ENCODE measurements around the gene LCNL1. TPM values are rescaled to one million over a fixed set of nuclear protein-coding genes. Genes with fewer than 3 reads are reported as not detected.

LCNL1 gene
- total RNA-seq, 2 donors from 2014 or later: 0.24 to 1.1 TPM

DNA sequence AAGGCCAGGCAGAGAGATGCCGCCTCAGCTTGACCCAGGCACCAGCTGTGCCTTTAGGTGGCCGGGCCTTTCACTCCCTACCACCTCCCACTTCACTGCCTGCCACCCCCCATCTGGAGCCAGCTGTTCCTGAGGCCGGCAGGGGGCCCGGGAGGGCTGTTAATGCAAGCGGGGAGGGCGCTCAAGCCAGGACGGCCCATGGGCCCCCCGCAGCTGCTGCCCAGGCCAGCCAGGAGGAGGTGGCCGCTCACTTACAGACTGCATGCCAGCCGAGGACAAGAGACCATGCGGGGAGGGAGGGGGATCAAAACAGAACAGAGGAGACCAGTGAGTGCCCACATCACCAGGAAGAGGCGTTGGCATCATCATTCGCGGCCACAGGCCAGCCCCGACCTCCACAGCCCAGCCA, 40.8 kb downstream of the LCNL1 start:
- H3K27me3 ChIP-seq: no peaks in the 10 kb centered on the region
- H3K4me1 ChIP-seq: peaks cover 0 to 18% of the 10 kb centered on the region in 2 donors
- H3K27ac ChIP-seq: no peak overlapping the region
- no peaks in the 10 kb centered on the region for H3K9me3 ChIP-seq
- no peak overlapping the region for H3K4me3 ChIP-seq
- DNase-seq (ENCODE audit: low spot score): no peak
- no peaks in the 10 kb centered on the region for H3K36me3 ChIP-seq
- TF ChIP-seq, protein P1, sequence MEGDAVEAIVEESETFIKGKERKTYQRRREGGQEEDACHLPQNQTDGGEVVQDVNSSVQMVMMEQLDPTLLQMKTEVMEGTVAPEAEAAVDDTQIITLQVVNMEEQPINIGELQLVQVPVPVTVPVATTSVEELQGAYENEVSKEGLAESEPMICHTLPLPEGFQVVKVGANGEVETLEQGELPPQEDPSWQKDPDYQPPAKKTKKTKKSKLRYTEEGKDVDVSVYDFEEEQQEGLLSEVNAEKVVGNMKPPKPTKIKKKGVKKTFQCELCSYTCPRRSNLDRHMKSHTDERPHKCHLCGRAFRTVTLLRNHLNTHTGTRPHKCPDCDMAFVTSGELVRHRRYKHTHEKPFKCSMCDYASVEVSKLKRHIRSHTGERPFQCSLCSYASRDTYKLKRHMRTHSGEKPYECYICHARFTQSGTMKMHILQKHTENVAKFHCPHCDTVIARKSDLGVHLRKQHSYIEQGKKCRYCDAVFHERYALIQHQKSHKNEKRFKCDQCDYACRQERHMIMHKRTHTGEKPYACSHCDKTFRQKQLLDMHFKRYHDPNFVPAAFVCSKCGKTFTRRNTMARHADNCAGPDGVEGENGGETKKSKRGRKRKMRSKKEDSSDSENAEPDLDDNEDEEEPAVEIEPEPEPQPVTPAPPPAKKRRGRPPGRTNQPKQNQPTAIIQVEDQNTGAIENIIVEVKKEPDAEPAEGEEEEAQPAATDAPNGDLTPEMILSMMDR (IDR thresholded peaks at IDR 0.05): no peak

DNA sequence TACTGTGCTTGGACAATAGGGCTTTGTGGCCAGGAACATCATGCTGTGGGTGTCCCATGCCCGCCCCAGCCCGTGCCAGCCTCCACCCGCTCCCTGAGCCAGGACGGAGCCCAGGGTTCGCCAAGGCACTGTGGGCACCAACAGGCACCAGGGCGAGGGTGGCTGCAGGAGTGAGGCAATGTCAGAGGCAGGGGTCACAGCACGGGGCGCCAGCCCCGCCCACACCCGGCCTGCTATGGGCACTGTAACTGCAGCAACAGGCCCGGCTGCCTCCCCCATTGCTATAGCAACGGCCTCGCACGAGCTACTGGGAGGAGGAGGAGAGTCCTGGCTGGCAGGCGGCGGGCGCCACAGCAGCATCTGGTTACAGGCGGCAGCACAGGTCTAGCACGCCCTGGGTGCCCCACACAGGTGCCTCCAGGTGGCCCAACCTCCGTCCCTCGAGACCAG, 42.7 kb downstream of the LCNL1 start:
- no peak overlapping the region for H3K4me3 ChIP-seq
- no peaks in the 10 kb centered on the region for H3K27me3 ChIP-seq

DNA sequence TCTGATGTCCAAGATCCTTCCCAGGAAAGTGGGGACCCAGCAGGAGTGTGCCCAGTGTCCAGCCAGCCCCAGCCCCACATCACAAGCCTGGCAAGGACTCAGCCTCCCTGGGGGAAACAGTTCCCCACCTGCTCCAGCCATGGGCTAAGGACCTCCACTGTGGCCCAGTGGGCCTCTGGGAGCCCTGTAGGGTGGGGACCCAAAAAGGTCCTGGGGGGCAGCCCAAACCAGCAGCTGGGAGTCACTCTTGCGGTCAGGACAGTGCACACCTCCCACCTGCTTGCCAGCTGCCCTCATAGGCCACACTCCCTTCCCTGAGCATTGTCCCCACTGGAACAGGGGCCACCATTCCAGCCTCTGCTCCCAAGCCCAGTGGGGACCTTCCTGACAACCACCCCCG, 43.6 kb downstream of the LCNL1 start:
- Histone ChIP-seq H3K27me3 (no peaks in the 10 kb centered on the region), H3K36me3 (no peaks in the 10 kb centered on the region), H3K27ac (no peak overlapping the region), H3K9me3 (no peaks in the 10 kb centered on the region), H3K4me3 (no peak overlapping the region), H3K4me1 (peaks cover 0 to 27% of the 10 kb centered on the region in 2 donors)
- TF ChIP-seq, protein P1 (IDR thresholded peaks at IDR 0.05): no peak
- no peak for DNase-seq (ENCODE audit: low spot score)

More for the DNA sequence above, 42.7 kb downstream of the LCNL1 start:
- TF ChIP-seq, protein P1 (IDR thresholded peaks at IDR 0.05): no peak
- Histone ChIP-seq H3K4me1 (peaks cover 0 to 27% of the 10 kb centered on the region in 2 donors), H3K36me3 (no peaks in the 10 kb centered on the region), H3K27ac (no peak overlapping the region), H3K9me3 (no peaks in the 10 kb centered on the region)
- no peak for DNase-seq (ENCODE audit: low spot score)

DNA sequence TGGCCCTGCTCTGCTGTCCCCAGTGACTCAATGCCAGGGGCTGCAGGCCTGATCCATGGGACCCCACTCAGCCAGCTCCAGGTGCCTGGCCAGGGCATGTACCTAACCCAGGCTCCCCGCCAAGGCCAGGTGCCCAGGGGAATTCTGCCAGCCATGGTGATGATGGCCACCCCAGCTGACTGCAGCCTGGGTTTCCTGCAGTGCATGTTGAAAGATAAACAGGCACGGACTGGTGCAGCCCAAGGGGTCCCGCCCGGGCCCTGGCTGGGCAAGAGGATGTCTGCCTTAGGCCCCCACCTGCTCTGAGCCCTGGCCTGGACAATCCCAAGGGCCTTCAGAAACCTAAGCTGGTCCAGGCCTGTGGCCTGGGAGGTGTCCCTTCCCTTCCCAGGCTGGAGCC, 44.0 kb downstream of the LCNL1 start:
- peak overlapping the region; percentile 49 to 63 for H3K4me3 ChIP-seq
- TF ChIP-seq, protein P1 (IDR thresholded peaks at IDR 0.05): no peak
- H3K27ac ChIP-seq: peak overlapping the region; percentile 47 to 64

DNA sequence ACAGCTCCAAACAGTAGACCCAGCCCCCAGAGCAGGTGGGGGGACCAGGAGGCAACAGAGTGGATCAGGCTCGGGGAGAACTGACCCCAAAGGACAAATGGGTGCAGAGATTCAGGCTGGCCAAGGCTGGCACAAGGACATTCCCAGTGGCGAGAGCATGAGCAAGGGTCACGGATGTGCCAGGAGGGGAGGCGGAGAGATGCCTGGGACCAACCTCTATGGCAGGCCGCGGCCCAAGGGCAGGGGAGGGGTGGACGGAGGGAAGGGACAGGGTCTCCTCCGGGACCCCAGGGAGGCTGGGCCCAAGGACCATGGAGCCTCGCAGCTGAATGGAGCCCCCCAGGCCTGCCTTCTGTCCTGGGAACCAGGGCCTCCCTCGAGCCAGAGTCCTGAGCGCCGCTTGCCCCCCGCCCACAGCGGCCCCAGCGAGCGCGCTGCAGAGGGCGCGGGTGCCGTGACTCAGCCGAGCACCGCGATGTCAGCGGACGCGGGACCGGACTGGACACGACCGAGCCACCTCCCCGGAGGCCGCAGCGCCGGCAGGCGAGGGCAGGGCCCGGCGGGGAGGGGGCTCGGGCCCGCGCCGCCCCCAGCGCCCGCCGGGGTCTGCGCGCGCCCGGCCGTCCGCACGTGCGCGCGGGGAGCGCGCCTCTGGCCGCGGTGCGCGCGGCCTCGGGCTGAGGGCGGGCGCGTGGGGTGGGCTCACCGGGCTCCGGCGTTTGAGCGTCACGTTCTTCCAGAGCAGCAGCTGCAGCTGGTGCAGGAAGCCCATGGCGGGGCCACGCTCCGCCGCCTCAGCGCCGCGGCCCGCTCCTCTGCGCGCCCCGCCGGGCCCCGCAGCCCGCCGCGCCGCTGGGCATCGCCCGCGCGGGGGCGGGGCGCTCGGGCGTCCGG, 44.8 kb downstream of the LCNL1 start, which contains the start of gene ABCA2:
Gene ABCA2 (minus strand): TSS at position 869 of the 894 bp plus-strand sequence. CDS start 97 bp downstream, at position 772.
- Histone ChIP-seq H3K4me1 (peaks cover 0 to 27% of the 10 kb centered on the region in 2 donors), H3K27ac (peak within 1 kb of the TSS; percentile 67 to 69), H3K9me3 (no peaks in the 10 kb centered on the region), H3K27me3 (no peaks in the 10 kb centered on the region), H3K36me3 (no peaks in the 10 kb centered on the region), H3K4me3 (peak within 1 kb of the TSS; percentile 58 to 69)
- no peak for DNase-seq (ENCODE audit: low spot score)
- TF ChIP-seq, protein P1 (IDR thresholded peaks at IDR 0.05): no peak

More for the DNA sequence above, 44.0 kb downstream of the LCNL1 start:
- no peaks in the 10 kb centered on the region for H3K9me3 ChIP-seq
- peaks cover 0 to 27% of the 10 kb centered on the region in 2 donors for H3K4me1 ChIP-seq
- no peaks in the 10 kb centered on the region for H3K36me3 ChIP-seq
- DNase-seq (ENCODE audit: low spot score): no peak
- no peaks in the 10 kb centered on the region for H3K27me3 ChIP-seq

Data from right atrium auricular region (tissue), 2 donors.